GM12878 (cell line): Measurements from ENCODE around the gene MEI1. TPM values are rescaled to one million over a fixed set of nuclear protein-coding genes. Genes with fewer than 3 reads are reported as not detected.
A peak's percentile ranks its signal among the peaks of the same experiment; 100 is the strongest.

ENCODE experiments used
- ATAC-seq: fragments of 200-7000 bp; cut with Tn5 transposase; 3 replicates; pipeline ENCODE4 v1.9.1; 2020; ENCODE audit warnings: mild to moderate bottlenecking, moderate library complexity
- BruUV-seq: library from RNA; stranded (reverse); fragments of 400-500 nt; replicated peaks from 2 replicates; lab custom pipeline; 2021; lab: Mats Ljungman, UMichigan
- CTCF ChIA-PET: fragments of 300-600 bp; sonication (Branson Sonifier 250); formaldehyde crosslinking; extraction: SDS; loops from one replicate; lab custom pipeline; 2021; ENCODE audit warnings: inconsistent platforms; lab: Yijun Ruan, JAX
- POLR2A ChIA-PET: fragments of 350-600 bp; formaldehyde crosslinking; extraction: SDS; loops from one replicate; lab custom pipeline; 2021; ENCODE audit warnings: inconsistent platforms; lab: Charles Lee
- RAD21 ChIA-PET: fragments of 300-600 bp; sonication (Branson Sonifier 250); formaldehyde crosslinking; loops from one replicate; lab custom pipeline; 2023; ENCODE audit warnings: antibody characterized with exemption; ENCODE audit not compliant: unreplicated experiment; lab: Charles Lee
- SMC1A ChIA-PET: fragments of 300-600 bp; sonication (Branson Sonifier 250); formaldehyde crosslinking; loops from one replicate; lab custom pipeline; 2023; ENCODE audit not compliant: unreplicated experiment, uncharacterized antibody; lab: Charles Lee
- DNase-seq: peaks from one replicate; pipeline ENCODE4 v3.0.0-alpha.2; 2011; ENCODE audit warnings: low read depth, low spot score
- FAIRE-seq: peaks from 3 replicates; lab custom pipeline; 2011; peaks lifted over from hg19 to GRCh38; lab: Jason Lieb, UNC
- H2AFZ ChIP-seq: 2 replicates; pipeline ENCODE4 v1.6.0; 2011; ENCODE audit warnings: low read depth, low read length, control low read depth; ENCODE audit not compliant: control insufficient read depth
- H3K27ac ChIP-seq: 2 replicates; pipeline ENCODE4 v1.5.1; 2011; ENCODE audit warnings: control low read depth; ENCODE audit not compliant: control insufficient read depth, insufficient read depth
- H3K27me3 ChIP-seq, 2 experiments: replicated peaks in 1 of 2; 2 replicates each; pipeline versions ENCODE4 v1.6.0 to v1.6.1; 2011; ENCODE audit warnings: low read length in 1 of 2; ENCODE audit not compliant: control insufficient read depth in 2 of 2, insufficient read depth in 2 of 2
- H3K36me3 ChIP-seq, 2 experiments: 2 replicates each; pipeline ENCODE4 v1.5.1; 2011; ENCODE audit warnings: low read length in 1 of 2; ENCODE audit not compliant: control insufficient read depth in 2 of 2, insufficient read depth in 2 of 2
- H3K4me1 ChIP-seq: 2 replicates; pipeline ENCODE4 v1.6.1; 2011; ENCODE audit warnings: mild to moderate bottlenecking, low read length, moderate library complexity, mixed read lengths; ENCODE audit not compliant: control insufficient read depth, insufficient read depth
- H3K4me2 ChIP-seq: 2 replicates; pipeline ENCODE4 v1.6.0; 2011; ENCODE audit warnings: control low read depth; ENCODE audit not compliant: control insufficient read depth, insufficient read depth
- H3K4me3 ChIP-seq: fragments of 200-600 bp; sonication (generic); 2 replicates; pipeline ENCODE4 v1.5.1; 2016
- H3K79me2 ChIP-seq: 2 replicates; pipeline ENCODE4 v1.6.0; 2011; ENCODE audit warnings: low read length; ENCODE audit not compliant: control insufficient read depth, insufficient read depth
- H3K9ac ChIP-seq: 2 replicates; pipeline ENCODE4 v1.8.0; 2011; ENCODE audit warnings: low read length, control low read depth, mixed read lengths; ENCODE audit not compliant: control insufficient read depth, insufficient read depth
- H3K9me3 ChIP-seq: replicated peaks from 3 replicates; pipeline ENCODE4 v1.5.1; 2011; ENCODE audit warnings: mild to moderate bottlenecking, low read length; ENCODE audit not compliant: control insufficient read depth, insufficient read depth
- H4K20me1 ChIP-seq: 2 replicates; pipeline ENCODE4 v1.6.0; 2011; ENCODE audit not compliant: control insufficient read depth, insufficient read depth
- BACH1 ChIP-seq: fragments of 450-650 bp; IDR thresholded peaks from 2 replicates; pipeline ENCODE4 v1.6.1; 2017; ENCODE audit warnings: mild to moderate bottlenecking, borderline replicate concordance
- BMI1 ChIP-seq: fragments of 450-650 bp; IDR thresholded peaks from 2 replicates; pipeline ENCODE4 v1.6.1; 2016; ENCODE audit warnings: mild to moderate bottlenecking, moderate library complexity, borderline replicate concordance
- FOS ChIP-seq: IDR thresholded peaks from 3 replicates; pipeline ENCODE4 v1.6.1; 2011; ENCODE audit warnings: borderline replicate concordance; ENCODE audit not compliant: insufficient read length; ENCODE audit errors: extremely low read depth
- NFYA ChIP-seq: IDR thresholded peaks from 2 replicates; pipeline ENCODE4 v1.6.1; 2011; ENCODE audit warnings: low read depth, mild to moderate bottlenecking, low read length, improper control_type of control experiment, borderline replicate concordance
- SPI1 ChIP-seq: IDR thresholded peaks from 2 replicates; pipeline ENCODE4 v1.6.1; 2011; ENCODE audit warnings: low read depth, mild to moderate bottlenecking, low read length, moderate library complexity, borderline replicate concordance; ENCODE audit not compliant: insufficient read depth
- SREBF1 ChIP-seq: IDR thresholded peaks from 2 replicates; pipeline ENCODE4 v1.6.1; 2012; ENCODE audit warnings: mild to moderate bottlenecking, low read length
- TBL1XR1 ChIP-seq: IDR thresholded peaks from 2 replicates; pipeline ENCODE4 v1.6.1; 2012; ENCODE audit warnings: low read depth, low read length, improper control_type of control experiment
- WGBS: methylation state at CpG from one replicate; pipeline ENCODE4 v1.1.6; 2016; ENCODE audit warnings: low lambda C conversion rate; ENCODE audit not compliant: insufficient replicate concordance, insufficient coverage; ENCODE audit errors: missing lambda C conversion rate; 5-methylcytosine and 5-hydroxymethylcytosine counted together
- in situ Hi-C: fragments of 300-500 bp; cut with MboI; formaldehyde crosslinking; loops from 9 replicates; pipeline ENCODE4 v1.14.3; 2018; ENCODE audit warnings: mixed read lengths
- intact Hi-C: fragments of 100-400 bp; cut with micrococcal nuclease; formaldehyde crosslinking; loops from one replicate; pipeline ENCODE4 v1.14.2; 2022; ENCODE audit not compliant: unreplicated experiment
- polyA plus RNA-seq, 11 experiments: library from polyadenylated mRNA; depleted of rRNA in 4 of 11; unstranded in 6 of 11; stranded (reverse) in 5 of 11; fragments of >200 nt; fragmentation: Nextera tagmentation in 4 of 11; fragmentation: Illumina TruSeq in 1 of 11; extraction: Ambion mirVana in 4 of 11; extraction: Trizol in 1 of 11; gene quantifications; 1 replicate in 1 of 11; 2 replicates in 10 of 11; pipeline versions ENCODE4 v1.2.1 to v1.2.3, GENCODE V29; 2011 to 2016; ENCODE audit warnings: inconsistent platforms in 2 of 11, missing spikeins in 2 of 11, low read depth in 1 of 11
- total RNA-seq, 4 experiments: library from RNA; depleted of rRNA in 3 of 4; stranded (reverse); fragments of >200 nt in 3 of 4; fragmentation: Illumina TruSeq in 1 of 4; extraction: Trizol in 1 of 4; gene quantifications; 2 replicates each; pipeline versions ENCODE4 v1.2.1 to v1.2.3, GENCODE V29; 2013 to 2021
- TF ChIP-seq, protein P1 (sequence below): IDR thresholded peaks from 2 replicates; pipeline ENCODE4 v1.6.1; 2011; ENCODE audit warnings: borderline replicate concordance, low read depth, mild to moderate bottlenecking, moderate library complexity, mixed read lengths, low read length; ENCODE audit not compliant: insufficient read depth; ENCODE audit errors: extremely low read length
- TF ChIP-seq, protein P2 (sequence below): fragments of 450-650 bp; IDR thresholded peaks from 2 replicates; pipeline ENCODE4 v1.6.1; 2017; ENCODE audit warnings: mild to moderate bottlenecking
- TF ChIP-seq, protein P3 (sequence below): IDR thresholded peaks from 2 replicates; pipeline ENCODE4 v1.6.1; 2012; ENCODE audit warnings: low read length, inconsistent platforms
- TF ChIP-seq, protein P4 (sequence below): fragments of 450-650 bp; IDR thresholded peaks from 2 replicates; pipeline ENCODE4 v1.6.1; 2016; ENCODE audit warnings: mild to moderate bottlenecking, moderate library complexity, borderline replicate concordance

The MEI1 gene
- total and polyA plus RNA-seq, 10 of the 15 experiments (the other 5 are each of a cell fraction or from before 2014, with no cell fraction given), result 27.9 to 48.9 (median 35.8) TPM

DNA sequence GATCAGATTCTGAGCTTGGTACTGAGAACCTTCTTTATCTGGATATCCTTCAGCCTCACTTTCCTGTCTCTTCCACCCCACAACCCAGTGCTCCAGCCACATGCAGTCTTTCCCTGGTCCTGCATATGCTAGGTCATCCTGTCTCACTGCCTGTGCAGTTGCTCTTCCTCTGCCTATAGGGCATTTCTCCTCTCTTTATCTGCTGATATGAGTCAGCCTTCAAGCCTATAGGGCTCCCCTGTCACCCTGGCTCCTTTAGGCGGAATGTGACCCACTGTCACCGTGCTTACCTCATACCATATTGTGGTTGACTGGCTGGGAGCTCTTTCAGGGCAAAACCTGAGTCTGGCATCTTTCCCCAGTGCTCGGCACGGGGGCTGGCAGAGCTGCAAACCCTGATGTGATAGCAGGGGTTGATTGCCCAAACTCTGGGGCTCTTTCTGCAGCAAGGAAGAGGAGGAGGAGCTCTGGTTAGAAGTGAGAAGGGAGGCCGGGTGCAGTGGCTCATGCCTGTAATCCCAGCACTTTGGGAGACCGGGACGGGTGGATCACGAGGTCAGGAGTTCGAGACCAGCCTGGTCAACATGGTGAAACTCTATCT, 26.3 kb downstream of the MEI1 start:
- H3K9me3 ChIP-seq, result no peaks in the 10 kb centered on the region
- ChIA-PET POLR2A (no interaction called here), SMC1A (interaction anchor here (0.9 to 2.6 kb wide), 3 partner anchors 10 to 21 kb away, joined by 3 to 8 read pairs (median 3); no protein-coding TSS in a partner anchor), CTCF (interaction anchor here (1.3 to 4.1 kb wide), 3 partner anchors 20 to 132 kb away, joined by 4 to 22 read pairs (median 5); no protein-coding TSS in a partner anchor), RAD21 (no interaction called here)
- H4K20me1 ChIP-seq, result no peaks in the 10 kb centered on the region; the same call in 1 of the 2 replicates
- no peak overlapping the region for H3K4me3 ChIP-seq
- 52% methylated on average over 9 of the region's 9 CpGs for WGBS
- in situ Hi-C loops, result no loop called here
- intact Hi-C loops, result no loop called here
- H3K27me3 ChIP-seq, result no peaks in the 10 kb centered on the region
- no peak overlapping the region for H2AFZ ChIP-seq
- DNase-seq (no peak), FAIRE-seq (no peak), ATAC-seq (peak; percentile 45; the same call in 2 of the 3 replicates)
- no peaks in the 10 kb centered on the region for H3K79me2 ChIP-seq
- no peak overlapping the region for H3K4me2 ChIP-seq
- no peaks in the 10 kb centered on the region for H3K36me3 ChIP-seq
- H3K9ac ChIP-seq, result no peak overlapping the region
- H3K4me1 ChIP-seq, result no peaks in the 10 kb centered on the region
- no TSS peak for BruUV-seq
- H3K27ac ChIP-seq, result no peak overlapping the region
- TF ChIP-seq FOS (no peak), TBL1XR1 (no peak), BACH1 (no peak), SREBF1 (no peak), BMI1 (no peak), NFYA (no peak), SPI1 (no peak)
- TF ChIP-seq, protein P1, sequence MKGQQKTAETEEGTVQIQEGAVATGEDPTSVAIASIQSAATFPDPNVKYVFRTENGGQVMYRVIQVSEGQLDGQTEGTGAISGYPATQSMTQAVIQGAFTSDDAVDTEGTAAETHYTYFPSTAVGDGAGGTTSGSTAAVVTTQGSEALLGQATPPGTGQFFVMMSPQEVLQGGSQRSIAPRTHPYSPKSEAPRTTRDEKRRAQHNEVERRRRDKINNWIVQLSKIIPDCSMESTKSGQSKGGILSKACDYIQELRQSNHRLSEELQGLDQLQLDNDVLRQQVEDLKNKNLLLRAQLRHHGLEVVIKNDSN, result no peak
- TF ChIP-seq, protein P2, sequence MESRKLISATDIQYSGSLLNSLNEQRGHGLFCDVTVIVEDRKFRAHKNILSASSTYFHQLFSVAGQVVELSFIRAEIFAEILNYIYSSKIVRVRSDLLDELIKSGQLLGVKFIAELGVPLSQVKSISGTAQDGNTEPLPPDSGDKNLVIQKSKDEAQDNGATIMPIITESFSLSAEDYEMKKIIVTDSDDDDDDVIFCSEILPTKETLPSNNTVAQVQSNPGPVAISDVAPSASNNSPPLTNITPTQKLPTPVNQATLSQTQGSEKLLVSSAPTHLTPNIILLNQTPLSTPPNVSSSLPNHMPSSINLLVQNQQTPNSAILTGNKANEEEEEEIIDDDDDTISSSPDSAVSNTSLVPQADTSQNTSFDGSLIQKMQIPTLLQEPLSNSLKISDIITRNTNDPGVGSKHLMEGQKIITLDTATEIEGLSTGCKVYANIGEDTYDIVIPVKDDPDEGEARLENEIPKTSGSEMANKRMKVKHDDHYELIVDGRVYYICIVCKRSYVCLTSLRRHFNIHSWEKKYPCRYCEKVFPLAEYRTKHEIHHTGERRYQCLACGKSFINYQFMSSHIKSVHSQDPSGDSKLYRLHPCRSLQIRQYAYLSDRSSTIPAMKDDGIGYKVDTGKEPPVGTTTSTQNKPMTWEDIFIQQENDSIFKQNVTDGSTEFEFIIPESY, result no peak
- TF ChIP-seq, protein P3, sequence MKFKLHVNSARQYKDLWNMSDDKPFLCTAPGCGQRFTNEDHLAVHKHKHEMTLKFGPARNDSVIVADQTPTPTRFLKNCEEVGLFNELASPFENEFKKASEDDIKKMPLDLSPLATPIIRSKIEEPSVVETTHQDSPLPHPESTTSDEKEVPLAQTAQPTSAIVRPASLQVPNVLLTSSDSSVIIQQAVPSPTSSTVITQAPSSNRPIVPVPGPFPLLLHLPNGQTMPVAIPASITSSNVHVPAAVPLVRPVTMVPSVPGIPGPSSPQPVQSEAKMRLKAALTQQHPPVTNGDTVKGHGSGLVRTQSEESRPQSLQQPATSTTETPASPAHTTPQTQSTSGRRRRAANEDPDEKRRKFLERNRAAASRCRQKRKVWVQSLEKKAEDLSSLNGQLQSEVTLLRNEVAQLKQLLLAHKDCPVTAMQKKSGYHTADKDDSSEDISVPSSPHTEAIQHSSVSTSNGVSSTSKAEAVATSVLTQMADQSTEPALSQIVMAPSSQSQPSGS, result no peak
- TF ChIP-seq, protein P4, sequence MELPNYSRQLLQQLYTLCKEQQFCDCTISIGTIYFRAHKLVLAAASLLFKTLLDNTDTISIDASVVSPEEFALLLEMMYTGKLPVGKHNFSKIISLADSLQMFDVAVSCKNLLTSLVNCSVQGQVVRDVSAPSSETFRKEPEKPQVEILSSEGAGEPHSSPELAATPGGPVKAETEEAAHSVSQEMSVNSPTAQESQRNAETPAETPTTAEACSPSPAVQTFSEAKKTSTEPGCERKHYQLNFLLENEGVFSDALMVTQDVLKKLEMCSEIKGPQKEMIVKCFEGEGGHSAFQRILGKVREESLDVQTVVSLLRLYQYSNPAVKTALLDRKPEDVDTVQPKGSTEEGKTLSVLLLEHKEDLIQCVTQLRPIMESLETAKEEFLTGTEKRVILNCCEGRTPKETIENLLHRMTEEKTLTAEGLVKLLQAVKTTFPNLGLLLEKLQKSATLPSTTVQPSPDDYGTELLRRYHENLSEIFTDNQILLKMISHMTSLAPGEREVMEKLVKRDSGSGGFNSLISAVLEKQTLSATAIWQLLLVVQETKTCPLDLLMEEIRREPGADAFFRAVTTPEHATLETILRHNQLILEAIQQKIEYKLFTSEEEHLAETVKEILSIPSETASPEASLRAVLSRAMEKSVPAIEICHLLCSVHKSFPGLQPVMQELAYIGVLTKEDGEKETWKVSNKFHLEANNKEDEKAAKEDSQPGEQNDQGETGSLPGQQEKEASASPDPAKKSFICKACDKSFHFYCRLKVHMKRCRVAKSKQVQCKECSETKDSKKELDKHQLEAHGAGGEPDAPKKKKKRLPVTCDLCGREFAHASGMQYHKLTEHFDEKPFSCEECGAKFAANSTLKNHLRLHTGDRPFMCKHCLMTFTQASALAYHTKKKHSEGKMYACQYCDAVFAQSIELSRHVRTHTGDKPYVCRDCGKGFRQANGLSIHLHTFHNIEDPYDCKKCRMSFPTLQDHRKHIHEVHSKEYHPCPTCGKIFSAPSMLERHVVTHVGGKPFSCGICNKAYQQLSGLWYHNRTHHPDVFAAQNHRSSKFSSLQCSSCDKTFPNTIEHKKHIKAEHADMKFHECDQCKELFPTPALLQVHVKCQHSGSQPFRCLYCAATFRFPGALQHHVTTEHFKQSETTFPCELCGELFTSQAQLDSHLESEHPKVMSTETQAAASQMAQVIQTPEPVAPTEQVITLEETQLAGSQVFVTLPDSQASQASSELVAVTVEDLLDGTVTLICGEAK, result no peak
